ENCODE measurements around the gene NOL4L. TPM values are rescaled to one million over a fixed set of nuclear protein-coding genes. Genes with fewer than 3 reads are reported as not detected.
"Not testable (repeated sequence)": the region's sequence is repeated elsewhere in the genome, so short reads cannot be mapped to it uniquely, and the experiment has no call there.

NOL4L gene
- total RNA-seq, 1 experiment from 2014 or later: 1.4 TPM

DNA sequence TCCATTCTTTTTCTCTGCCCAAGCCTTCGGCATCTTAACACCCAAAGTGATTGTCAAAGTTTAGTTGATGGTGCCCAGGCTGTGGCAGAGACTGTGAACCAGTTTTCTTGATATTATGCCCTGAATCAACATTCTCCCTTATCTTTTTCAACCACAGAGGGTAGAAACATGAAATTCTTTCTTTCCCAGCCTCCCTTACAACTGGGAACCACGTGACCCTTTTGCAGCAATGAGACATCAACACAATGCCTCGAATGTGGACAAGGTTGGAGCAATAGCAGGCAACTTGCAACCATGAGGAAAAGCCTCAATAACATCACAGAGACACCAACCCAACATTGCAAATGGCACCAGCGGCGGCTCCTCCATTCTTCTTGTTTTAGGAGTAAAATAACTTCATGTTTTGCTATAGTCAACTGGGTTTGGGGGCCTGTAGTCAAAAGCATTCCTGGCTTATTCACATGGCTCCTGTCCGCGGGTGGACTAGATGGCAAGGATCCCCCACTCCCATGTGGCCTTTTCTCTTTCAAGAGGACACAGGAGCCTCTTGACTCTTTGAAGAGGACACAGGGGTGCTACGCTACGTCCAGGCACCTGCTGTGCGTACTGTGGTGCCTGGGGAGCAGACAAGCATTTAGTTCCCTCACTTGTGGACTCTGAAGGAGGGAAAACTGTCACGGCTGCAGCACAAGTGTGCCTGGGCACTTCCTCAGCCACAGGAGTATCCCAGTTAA is 90.5 kb downstream of the NOL4L start:
- Histone ChIP-seq H3K36me3 (ENCODE audit: insufficient read depth, low read length, poor library complexity, severe bottlenecking) (no peaks in the 10 kb centered on the region), H3K4me1 (ENCODE audit: insufficient read depth, low read length, poor library complexity, severe bottlenecking) (no peaks in the 10 kb centered on the region), H3K27ac (ENCODE audit: low read depth, low read length, poor library complexity, severe bottlenecking) (no peak overlapping the region), H3K9me3 (ENCODE audit: low read depth, low read length, poor library complexity, severe bottlenecking) (no peaks in the 10 kb centered on the region), H3K4me3 (ENCODE audit: low read depth, low read length, poor library complexity, severe bottlenecking) (no peak overlapping the region), H3K27me3 (replicated peaks; ENCODE audit: insufficient read depth, low read depth, low read length, poor library complexity) (no peaks in the 10 kb centered on the region)
- POLR2A ChIA-PET (ENCODE audit: low non-redundant PET): no interaction called here
- BruUV-seq (replicated peaks): no TSS peak
- CTCF ChIA-PET: interaction anchor here (0.6 kb wide), 2 partner anchors 11 to 284 kb away, joined by 6 to 8 read pairs; no protein-coding TSS in a partner anchor
- intact Hi-C loops (cut with micrococcal nuclease; ENCODE audit: unreplicated experiment): no loop called here
- no peak for TF ChIP-seq EZH2 (IDR thresholded peaks at IDR 0.05; ENCODE audit: borderline replicate concordance, low read depth, low read length, poor library complexity, severe bottlenecking)
- TF ChIP-seq, protein P1, sequence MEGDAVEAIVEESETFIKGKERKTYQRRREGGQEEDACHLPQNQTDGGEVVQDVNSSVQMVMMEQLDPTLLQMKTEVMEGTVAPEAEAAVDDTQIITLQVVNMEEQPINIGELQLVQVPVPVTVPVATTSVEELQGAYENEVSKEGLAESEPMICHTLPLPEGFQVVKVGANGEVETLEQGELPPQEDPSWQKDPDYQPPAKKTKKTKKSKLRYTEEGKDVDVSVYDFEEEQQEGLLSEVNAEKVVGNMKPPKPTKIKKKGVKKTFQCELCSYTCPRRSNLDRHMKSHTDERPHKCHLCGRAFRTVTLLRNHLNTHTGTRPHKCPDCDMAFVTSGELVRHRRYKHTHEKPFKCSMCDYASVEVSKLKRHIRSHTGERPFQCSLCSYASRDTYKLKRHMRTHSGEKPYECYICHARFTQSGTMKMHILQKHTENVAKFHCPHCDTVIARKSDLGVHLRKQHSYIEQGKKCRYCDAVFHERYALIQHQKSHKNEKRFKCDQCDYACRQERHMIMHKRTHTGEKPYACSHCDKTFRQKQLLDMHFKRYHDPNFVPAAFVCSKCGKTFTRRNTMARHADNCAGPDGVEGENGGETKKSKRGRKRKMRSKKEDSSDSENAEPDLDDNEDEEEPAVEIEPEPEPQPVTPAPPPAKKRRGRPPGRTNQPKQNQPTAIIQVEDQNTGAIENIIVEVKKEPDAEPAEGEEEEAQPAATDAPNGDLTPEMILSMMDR (conservative IDR thresholded peaks at IDR 0.05; ENCODE audit: low read depth, low read length): no peak
- DNase-seq (ENCODE audit: low spot score): no peak

DNA sequence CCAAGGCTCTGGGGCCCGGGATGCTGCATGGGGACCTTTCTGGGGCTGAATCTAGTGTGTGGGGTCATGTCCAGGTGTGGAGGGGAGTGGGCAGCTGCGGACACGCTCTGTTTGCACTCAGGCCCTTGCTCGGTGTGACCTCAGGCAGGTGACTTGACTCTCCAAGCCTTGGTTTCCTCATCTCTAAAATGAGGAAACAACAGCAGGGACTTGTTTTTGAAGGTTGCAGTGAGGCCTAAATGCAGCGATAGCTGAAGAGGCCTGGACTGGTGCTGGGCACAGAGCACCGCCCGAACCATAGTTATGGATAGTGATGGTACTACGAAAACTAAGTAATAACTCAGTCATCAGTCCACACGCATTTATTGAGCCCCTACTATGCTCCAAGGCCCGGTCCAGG is 91.8 kb downstream of the NOL4L start:
- H3K4me1 ChIP-seq (ENCODE audit: insufficient read depth, low read length, poor library complexity, severe bottlenecking): no peaks in the 10 kb centered on the region
- no peaks in the 10 kb centered on the region for H3K27me3 ChIP-seq (replicated peaks; ENCODE audit: insufficient read depth, low read depth, low read length, poor library complexity)
- TF ChIP-seq, protein P1 (conservative IDR thresholded peaks at IDR 0.05; ENCODE audit: low read depth, low read length): no peak
- TF ChIP-seq EZH2 (IDR thresholded peaks at IDR 0.05; ENCODE audit: borderline replicate concordance, low read depth, low read length, poor library complexity, severe bottlenecking): no peak
- CTCF ChIA-PET: no interaction called here
- no peak for DNase-seq (ENCODE audit: low spot score)
- H3K4me3 ChIP-seq (ENCODE audit: low read depth, low read length, poor library complexity, severe bottlenecking): no peak overlapping the region
- no peaks in the 10 kb centered on the region for H3K36me3 ChIP-seq (ENCODE audit: insufficient read depth, low read length, poor library complexity, severe bottlenecking)
- intact Hi-C loops (cut with micrococcal nuclease; ENCODE audit: unreplicated experiment): no loop called here
- POLR2A ChIA-PET (ENCODE audit: low non-redundant PET): no interaction called here
- no peak overlapping the region for H3K27ac ChIP-seq (ENCODE audit: low read depth, low read length, poor library complexity, severe bottlenecking)
- BruUV-seq (replicated peaks): no TSS peak
- H3K9me3 ChIP-seq (ENCODE audit: low read depth, low read length, poor library complexity, severe bottlenecking): no peaks in the 10 kb centered on the region

DNA sequence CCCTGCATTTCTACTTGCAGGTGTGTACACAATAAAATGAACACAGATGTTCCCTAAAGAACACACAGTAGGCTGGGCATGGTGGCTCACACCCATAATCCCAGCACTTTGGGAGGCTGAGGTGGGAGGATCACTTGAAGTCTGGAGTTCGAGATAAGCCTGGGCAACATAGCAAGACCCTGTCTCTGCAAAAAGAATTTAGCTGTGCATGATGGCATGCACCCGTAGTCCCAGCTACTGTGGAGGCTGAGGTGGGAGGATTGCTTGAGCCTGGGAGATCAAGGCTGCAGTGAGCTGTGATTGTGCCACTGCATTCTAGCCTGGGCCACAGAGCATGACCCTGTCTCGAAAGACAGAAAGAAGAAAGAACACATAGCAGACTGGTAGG is 93.4 kb downstream of the NOL4L start:
- H3K27ac ChIP-seq (ENCODE audit: low read depth, low read length, poor library complexity, severe bottlenecking); intact Hi-C loops (cut with micrococcal nuclease; ENCODE audit: unreplicated experiment); H3K4me3 ChIP-seq (ENCODE audit: low read depth, low read length, poor library complexity, severe bottlenecking); POLR2A ChIA-PET (ENCODE audit: low non-redundant PET); H3K27me3 ChIP-seq (replicated peaks; ENCODE audit: insufficient read depth, low read depth, low read length, poor library complexity); H3K4me1 ChIP-seq (ENCODE audit: insufficient read depth, low read length, poor library complexity, severe bottlenecking); CTCF ChIA-PET; DNase-seq (ENCODE audit: low spot score); H3K36me3 ChIP-seq (ENCODE audit: insufficient read depth, low read length, poor library complexity, severe bottlenecking); BruUV-seq (replicated peaks); H3K9me3 ChIP-seq (ENCODE audit: low read depth, low read length, poor library complexity, severe bottlenecking): not testable (repeated sequence)

Data from A673 (cell line).